GM19372 (cell line): Measurements from ENCODE around the gene CEP41.
"Not testable (repeated sequence)": the region's sequence is repeated elsewhere in the genome, so short reads cannot be mapped to it uniquely, and the experiment has no call there.

ENCODE experiments used
- ATAC-seq: cut with Tn5 transposase; IDR thresholded peaks from one replicate; pipeline ENCODE4 v1.9.1; 2021; ENCODE audit warnings: mild to moderate bottlenecking, low read depth, moderate library complexity; ENCODE audit not compliant: unreplicated experiment

The CEP41 gene

DNA sequence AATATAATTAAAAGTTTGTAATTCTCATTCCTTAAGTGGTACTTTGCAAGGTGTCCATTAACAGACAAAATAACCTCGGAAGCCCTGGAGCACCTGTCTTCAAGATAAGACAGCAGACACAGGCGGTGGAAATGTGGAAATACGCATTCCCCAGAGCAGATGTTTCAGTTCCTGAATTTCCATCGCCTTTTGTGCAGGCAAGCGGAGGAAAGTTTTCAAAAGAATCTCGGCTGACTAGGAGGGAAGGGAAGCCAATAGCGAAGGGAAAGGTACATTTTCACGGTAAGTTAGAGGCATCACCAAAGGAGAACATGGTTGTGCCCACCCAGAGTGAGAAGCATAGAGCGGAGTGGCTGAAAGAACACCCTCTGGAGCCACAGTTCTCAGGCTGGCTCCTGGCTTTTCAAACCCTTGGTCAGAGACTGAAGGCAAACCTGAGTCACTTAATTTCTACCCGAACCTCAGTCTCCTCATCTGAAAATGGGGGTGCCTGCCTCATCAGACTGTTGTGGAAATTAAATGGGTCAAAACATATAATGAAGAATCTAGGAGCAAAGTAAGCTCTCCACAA lies 46.9 kb downstream of the CEP41 start:
- ATAC-seq, result no peak

DNA sequence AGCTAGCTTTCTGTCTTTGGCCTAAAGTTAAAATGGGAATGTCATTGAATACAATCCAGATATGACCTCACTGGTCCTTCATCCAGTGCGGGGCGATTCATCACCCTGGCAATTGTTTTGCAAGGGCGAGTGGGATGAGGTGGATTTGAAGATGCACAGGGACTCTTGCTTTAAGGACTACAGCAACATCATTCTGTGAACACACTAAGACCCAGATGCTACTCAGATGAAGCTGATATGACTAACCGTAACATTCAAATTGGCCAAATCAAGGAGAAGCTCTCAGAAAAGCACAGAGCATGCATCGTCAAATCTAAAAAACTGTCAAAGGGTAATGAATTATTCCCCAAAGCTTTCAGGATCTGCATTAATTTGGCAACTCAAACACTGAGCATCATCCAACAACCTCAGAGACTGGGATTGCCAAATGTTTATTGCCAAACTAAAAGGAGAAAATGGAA lies 47.7 kb downstream of the CEP41 start:
- no peak for ATAC-seq

DNA sequence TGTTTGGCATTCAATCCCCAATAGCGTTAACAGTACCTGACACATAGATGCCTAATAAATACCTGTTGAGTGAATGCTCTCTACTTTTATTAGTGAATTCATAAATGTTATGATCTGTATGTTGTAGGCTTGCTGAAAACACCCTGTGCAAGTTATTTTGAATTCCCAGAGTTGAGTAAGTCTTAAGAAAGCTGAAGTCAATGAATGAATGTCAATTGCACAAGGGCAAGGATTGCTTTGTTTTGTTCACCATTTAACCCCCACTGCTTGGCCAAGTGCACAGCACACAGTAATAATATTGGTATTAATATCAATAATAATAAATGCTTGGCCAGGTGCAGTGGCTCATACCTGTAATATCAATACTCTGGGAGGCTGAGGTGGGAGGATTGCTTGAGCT lies 50.3 kb downstream of the CEP41 start:
- ATAC-seq, result no peak

DNA sequence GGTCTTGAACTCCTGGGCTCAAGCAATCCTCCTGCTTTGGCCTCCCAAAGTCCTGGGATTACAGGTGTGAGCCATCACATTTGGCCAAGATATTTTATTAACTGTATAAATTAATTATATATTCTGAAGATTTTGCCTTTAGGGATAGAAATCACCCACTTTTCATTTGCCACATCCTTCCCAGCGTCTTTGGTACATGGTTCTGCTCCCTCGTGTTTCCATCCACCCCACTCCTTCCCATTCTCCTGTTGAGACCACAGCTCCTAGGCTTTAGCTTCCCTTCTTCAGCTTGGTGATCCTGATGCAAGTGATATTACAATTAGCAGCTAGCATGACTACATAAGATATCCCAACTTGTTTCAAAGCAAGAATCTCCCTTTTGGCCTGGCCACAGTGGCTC lies 52.1 kb downstream of the CEP41 start:
- no peak for ATAC-seq

DNA sequence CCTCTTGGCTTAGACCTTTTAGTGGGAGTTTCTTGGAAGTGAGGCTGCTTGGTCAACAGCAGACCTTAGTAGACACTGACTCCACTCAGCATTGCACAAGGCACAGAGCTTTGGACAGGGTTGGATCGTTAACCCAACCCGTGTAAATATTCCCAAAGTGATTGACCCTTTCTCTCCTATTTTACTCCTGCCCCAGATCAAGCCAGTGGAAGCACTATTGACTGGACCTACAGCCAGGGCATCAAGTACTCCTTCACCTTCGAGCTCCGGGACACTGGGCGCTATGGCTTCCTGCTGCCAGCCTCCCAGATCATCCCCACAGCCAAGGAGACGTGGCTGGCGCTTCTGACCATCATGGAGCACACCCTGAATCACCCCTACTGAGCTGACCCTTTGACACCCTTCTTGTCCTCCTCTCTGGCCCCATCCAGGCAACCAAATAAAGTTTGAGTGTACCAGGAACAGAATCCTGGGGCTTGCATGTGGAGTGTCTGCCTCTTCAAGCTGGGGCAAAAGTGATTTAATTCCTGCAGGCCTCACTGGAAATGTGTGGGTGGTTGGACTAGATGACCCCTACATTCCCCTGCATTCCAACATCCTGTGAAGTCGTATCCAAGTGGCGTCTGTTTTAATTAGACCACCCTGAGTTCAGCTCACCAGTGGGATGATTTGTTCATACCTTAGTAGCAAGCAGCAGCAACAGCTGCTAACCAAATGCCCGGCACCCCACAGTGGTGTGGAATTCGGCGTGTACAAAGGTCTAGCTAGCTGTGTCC lies 53.0 kb downstream of the CEP41 start:
- no peak for ATAC-seq

DNA sequence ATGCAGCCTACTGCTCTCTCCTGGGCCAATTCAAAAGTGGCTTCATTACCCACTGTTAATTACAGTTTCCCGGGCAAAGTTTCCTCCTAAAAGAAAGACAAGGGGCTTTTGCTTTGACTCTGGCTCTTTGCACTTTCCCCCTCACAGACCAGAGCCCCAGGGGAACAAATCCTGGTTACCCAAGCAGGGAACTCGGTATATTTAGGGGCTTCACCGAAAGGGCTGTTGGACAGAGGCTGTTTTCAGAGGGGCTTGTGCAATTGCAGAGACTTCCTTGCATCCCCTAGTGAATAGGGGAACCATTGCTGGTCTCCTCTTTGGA lies 53.5 kb downstream of the CEP41 start:
- no peak for ATAC-seq

DNA sequence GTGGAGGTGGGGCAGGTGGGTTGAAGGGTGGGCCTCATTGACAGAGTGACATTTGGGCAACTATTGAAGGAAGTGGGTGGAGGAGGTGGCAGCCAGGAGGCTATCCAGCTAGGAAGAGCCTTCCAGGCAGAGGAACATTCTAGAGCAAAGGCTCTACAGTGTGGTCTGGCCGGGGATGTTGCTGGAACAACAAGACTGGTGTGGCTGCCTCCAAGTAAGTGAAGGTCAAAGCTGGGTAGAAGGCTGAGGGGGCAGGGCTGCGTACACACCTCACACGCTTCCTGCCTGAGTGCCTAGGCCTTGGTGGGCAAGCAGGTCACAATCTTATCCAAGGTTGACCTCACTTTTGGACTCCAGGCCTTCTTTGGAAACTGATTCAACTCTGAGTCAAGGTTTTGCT lies 53.9 kb downstream of the CEP41 start:
- ATAC-seq, result no peak

DNA sequence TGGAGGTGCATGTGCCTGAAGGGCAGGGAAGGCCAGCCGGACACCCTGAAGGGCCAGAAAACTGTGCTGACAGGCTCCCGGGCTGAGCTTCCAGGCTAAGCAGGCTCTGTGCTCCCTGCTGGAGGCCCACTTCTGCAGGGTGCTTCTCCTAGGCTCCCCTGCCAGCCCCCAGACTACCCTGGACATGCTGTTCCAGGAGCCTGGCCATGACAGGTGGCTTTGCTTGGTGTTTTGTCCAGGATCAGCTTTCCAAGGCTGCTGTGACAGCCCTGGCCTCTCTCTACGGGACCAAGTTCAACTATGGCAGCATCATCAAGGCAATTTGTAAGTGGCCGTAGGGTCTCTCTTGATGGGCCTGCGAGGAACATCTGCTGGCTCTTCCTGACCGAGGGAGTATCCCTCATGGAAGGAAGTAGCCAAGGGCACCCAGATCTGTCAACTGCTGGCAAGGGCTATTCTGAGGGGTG lies 55.2 kb downstream of the CEP41 start:
- no peak for ATAC-seq

DNA sequence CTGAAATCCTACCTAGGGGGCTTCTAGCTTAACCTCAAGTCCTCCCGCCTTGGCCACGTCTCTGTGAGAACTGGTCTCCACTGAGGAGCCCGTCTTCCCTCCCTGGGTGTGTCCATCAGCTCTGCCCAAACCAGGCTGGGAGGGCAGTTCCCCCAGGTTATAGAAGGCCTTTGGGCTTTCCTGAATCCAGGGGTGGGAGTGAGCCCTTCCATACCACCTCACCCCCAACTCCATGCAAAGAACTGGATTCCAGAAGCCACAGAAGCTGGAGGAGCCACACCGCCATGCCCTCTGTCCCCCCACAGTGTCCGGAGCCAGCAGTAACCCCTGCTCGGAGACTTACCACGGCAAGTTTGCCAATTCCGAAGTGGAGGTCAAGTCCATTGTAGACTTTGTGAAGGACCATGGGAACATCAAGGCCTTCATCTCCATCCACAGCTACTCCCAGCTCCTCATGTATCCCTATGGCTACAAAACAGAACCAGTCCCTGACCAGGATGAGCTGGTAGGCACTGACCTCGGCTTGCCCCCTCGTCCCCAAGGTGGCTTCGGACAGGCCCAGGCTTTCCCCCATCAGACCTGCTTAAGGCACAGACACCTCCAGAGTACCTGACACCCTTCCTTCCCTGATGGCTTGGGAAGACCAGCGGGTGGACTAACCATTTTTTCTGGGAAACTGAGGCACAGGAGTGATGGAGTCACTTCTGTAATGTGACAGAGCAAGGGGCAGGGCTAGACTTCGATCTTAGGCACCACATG lies 55.8 kb downstream of the CEP41 start:
- no peak for ATAC-seq

DNA sequence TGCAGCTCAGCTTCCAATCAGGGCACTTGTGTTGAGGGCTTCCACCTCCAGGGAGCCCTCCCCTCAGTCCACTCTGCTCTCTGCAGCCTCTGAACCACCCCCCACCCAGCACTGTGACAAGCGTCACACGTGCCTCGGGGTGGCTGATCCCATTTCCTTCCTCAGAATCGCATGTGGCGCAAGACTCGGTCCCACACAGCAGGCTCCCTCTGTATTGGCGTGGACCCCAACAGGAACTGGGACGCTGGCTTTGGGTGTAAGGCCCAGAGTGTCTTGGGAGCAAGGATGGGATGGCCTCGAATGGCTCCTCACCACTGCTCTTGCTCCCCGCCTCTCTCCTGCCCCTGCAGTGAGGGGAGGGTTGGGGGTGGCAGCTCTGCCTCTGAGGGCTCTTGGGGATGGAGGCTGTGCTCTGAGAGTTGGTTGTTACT lies 56.4 kb downstream of the CEP41 start:
- no peak for ATAC-seq

DNA sequence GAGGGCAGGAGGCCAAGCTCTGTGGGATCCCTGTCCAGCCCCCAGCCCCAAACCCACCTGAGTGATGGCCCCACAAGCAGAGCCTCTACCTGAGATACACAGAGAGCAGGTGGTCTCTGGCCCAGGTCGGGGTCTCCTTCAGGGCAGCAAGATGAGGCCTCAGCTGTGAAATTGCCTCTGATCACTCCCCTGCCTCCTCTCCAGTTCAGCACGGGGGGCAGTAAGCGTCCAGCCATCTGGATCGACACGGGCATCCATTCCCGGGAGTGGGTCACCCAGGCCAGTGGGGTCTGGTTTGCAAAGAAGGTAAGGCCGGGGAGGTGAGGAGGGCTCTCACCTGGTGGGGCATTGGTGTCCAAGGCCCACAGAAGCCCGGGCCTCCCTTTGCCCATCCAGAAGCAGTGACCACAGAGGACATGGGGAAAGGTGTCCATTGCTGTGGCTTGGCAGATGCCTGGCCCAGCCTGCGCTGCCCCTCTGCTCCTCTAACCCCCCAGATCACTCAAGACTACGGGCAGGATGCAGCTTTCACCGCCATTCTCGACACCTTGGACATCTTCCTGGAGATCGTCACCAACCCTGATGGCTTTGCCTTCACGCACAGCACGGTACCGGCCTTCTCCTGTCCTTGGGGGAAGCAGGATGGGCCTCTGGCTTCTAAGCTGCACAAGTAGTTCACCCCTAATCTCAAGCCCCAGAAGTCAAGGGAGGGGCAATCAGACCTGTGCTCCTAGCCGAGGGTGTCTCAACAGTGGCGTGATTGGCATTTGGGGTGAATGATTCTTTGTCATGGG lies 57.4 kb downstream of the CEP41 start:
- ATAC-seq, result no peak

DNA sequence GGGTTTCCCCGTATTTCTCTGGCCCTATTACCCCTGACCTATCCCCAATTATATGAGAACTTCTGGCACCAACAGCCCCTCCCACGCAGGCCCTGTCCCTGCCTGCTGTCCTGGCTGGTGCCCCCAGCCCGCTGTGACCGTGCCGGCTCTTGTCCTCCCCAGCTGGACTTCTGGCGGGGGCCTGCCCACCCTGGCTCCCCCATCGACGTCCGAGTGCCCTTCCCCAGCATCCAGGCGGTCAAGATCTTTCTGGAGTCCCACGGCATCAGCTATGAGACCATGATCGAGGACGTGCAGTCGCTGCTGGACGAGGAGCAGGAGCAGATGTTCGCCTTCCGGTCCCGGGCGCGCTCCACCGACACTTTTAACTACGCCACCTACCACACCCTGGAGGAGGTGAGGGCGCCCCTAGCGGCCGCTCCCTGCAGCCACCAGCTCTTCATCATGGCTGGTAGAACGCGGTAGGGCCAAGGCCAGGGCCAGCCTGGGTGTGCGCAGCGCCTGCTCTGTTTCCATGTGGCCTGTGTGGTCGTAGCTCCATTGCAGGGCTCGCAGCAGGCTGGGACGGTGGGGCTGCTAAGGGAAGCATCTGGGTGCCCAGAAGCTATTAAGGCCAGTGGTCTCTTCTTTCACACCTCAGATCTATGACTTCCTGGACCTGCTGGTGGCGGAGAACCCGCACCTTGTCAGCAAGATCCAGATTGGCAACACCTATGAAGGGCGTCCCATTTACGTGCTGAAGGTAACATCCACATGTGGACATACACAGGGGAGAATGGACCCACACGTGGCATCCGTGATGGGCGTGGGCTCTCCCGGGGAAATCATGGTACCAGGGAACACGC lies 59.1 kb downstream of the CEP41 start:
- ATAC-seq, result no peak

DNA sequence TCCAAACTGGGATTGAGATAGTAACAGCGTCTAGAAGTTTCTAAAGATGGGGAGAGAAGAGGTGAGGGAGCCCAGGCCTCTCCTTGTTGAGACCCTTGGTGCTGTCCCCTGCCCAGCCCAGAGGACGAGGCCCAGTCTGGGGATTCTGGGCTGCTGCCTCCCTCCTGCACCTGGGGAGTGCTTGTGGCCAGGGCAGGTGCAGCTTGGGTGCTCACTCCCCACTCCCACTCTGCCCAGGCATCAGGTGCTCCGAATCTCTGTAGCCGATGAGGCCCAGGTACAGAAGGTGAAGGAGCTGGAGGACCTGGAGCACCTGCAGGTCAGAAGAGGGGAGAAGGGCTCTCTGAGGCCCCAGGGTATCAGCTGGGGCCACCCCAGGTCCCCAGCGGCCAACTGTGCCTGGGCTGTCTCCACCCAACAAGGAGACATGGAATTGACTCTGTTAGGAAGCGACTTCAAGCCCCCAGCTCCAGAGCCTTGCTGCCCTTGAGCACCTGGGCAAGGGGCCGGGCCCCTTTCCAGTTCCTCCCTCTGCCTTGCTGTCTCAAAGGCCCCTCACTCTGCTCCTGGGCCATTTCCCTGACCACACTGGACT lies 59.9 kb downstream of the CEP41 start:
- ATAC-seq, result no peak

DNA sequence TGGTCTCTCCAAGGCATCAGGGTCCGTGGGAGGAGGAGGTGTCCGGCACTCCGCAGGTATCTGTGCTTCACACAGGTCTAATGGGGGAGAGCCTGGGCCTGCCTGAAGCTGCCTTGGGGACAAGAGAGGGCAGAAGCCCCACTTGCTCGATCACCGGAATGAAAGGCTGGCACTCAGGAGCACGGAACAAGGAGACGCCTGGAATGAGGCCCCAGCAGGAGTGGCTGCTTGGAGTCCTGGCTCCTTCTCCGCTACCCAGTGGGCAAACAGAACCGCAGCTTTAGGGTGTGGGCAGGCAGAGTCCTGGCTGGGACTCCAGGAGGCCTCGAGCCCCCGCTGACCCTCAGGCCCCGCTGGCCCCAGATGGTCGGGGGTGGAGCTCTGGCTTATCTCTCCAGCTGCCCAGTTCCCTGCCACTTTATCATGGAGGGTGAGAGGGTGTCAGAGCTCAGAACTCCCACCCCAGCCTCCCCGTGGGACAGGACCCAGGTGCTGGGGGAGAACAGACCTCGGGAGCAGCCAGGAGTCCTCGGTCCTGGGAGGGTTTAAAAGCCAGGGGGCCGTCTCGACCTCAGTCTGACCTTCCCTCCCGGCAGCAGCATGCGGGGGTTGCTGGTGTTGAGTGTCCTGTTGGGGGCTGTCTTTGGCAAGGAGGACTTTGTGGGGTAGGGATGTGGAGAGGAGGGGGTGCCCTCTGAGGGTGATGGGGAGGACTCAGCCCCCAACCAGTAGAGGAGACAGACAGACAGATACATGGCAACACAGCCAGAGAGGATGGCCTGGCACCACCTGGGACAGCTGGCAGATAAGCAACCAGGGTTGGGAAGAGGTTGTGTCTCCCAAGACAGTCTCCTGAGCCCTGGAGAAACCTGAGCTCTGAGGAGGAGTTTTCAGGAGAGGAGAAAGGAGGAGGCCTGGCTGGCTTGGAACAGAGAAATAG lies 60.6 kb downstream of the CEP41 start, which contains the start of gene CPA1:
CPA1 (plus strand) TSS at position 574 of the 940 bp plus-strand sequence; CDS start at position 601, 27 bp downstream.
- ATAC-seq, result no peak

DNA sequence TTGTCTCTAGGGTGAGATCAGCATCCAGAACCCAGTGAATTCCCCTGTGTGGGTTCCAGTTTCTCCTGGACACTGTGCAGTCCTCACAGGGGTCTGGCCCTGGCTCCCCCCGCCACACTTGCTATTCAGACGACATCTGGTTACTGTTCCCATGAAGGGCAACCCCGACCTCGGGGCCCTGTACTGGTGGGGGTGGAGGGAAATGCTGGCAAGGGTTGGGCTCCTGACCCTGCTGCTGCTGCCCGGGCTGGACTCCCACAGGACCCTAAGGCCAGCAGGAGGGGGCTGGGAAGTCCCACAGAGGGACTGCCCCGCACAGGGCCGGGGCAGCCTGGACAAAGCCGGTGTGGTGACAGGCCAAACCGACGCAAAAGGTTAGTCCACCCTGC lies 61.3 kb downstream of the CEP41 start:
- no peak for ATAC-seq

DNA sequence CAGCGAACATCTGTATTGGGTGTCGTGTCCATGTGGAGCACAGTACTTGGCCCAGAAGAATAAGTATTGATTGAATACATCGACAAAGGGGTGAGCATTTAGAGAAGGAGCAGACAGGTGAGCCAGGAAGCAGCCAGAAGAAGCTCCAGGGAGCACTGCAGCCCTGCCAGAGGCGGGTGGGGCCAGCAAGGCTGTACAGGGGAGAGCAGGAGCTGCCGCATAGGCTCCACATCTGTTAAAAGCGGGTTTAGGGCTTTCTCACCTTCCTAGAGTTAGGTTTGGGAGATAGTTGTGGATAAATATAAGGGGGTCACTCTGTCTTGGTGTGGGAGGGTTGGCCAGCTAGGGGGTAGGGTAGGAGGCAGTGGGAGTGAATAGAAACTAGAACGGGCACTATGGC lies 61.8 kb downstream of the CEP41 start:
- no peak for ATAC-seq

DNA sequence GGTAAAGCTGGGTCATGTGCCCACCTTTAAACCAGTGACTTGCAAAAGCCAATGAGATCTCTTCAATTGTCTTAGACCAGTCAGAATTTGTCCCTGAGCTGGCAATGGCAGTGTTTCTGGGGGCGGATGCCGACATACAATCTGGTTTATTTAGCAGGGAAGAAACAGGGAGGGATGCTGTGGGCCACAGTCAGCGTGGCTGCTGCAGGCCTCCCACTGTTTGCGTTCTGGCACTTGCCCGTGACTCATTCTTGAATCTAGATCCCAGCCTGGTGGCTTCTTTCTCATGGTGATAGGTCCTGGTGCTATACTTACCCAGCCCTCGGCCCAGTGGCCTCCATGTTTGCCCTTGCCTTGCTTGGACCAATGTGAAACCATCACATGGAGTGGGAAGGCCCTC lies 63.6 kb downstream of the CEP41 start:
- ATAC-seq, result no peak

DNA sequence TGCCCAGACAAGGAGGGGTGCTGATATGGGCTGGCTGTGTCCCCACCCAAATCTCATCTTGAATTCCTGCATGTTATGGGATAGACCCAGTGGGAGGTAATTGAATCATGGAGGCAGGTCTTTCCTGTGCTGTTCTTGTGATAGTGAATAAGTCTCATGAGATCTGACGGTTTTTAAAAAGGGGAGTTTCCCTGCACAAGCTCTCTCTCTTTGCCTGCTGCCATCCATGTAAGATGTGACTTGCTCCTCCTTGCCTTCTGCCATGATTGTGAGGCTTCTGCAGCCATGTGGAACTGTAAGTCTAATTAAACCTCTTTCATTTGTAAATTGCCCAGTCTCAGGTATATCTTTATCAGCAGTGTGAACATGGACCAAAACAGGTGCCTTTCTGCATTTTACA lies 64.4 kb downstream of the CEP41 start:
- not testable (repeated sequence) for ATAC-seq
